ELR (cell line): ENCODE measurements around the gene PPP1R2C.

Experiments used
- DNase-seq: peaks from one replicate; pipeline ENCODE4 v3.0.0-alpha.2; 2015; ENCODE audit warnings: low read depth

Gene PPP1R2C

GRCh38 chrX:42748067-42748850 lies 29.7 kb downstream of the PPP1R2C start:
- peak; percentile 0 for DNase-seq

GRCh38 chrX:42746606-42747005 lies 31.4 kb downstream of the PPP1R2C start:
- no peak for DNase-seq

- no peak for DNase-seq
Observed at GRCh38 chrX:42740456-42740855, 37.5 kb downstream of the PPP1R2C start.

- DNase-seq = no peak
Observed at GRCh38 chrX:42739741-42740140, 38.2 kb downstream of the PPP1R2C start.

- DNase-seq = no peak
Observed at GRCh38 chrX:42739258-42739657, 38.7 kb downstream of the PPP1R2C start.

- no peak for DNase-seq
Observed at GRCh38 chrX:42738552-42738951, 39.4 kb downstream of the PPP1R2C start.

GRCh38 chrX:42735250-42735649 lies 42.7 kb downstream of the PPP1R2C start:
- DNase-seq = no peak

- no peak for DNase-seq
Observed at GRCh38 chrX:42732506-42732905, 45.5 kb downstream of the PPP1R2C start.
